Neural cell (in vitro differentiated cells): ENCODE results near the gene IGF2BP3. TPM values are rescaled to one million over a fixed set of nuclear protein-coding genes. Genes with fewer than 3 reads are reported as not detected.

ENCODE experiments used
- H2AFZ ChIP-seq: fragments of 200-600, 300-800 bp; sonication (generic), shearing (Covaris generic); 2 replicates; pipeline ENCODE4 v1.6.0; 2014; ENCODE audit warnings: low read depth, mild to moderate bottlenecking, antibody characterized with exemption, low read length, moderate library complexity
- H3F3A ChIP-seq: fragments of 200-600 bp; shearing (Covaris generic); 2 replicates; pipeline ENCODE4 v1.6.1; 2016; ENCODE audit warnings: mild to moderate bottlenecking, moderate library complexity, mixed read lengths, antibody characterized with exemption, low read length; ENCODE audit not compliant: insufficient read depth, poor library complexity, severe bottlenecking
- H3K27ac ChIP-seq: fragments of 200-600, 300-800 bp; sonication (generic), shearing (Covaris generic); 2 replicates; pipeline ENCODE4 v1.5.1; 2014; ENCODE audit warnings: mild to moderate bottlenecking, low read length, moderate library complexity
- H3K27me3 ChIP-seq: fragments of 300-800, 200-600 bp; sonication (generic), shearing (Covaris generic); 2 replicates; pipeline ENCODE4 v1.6.0; 2014; ENCODE audit warnings: mild to moderate bottlenecking, low read depth, low read length, moderate library complexity; ENCODE audit not compliant: insufficient read depth
- H3K36me3 ChIP-seq: fragments of 300-800, 200-600 bp; sonication (generic), shearing (Covaris generic); 2 replicates; pipeline ENCODE4 v1.5.1; 2014; ENCODE audit warnings: mild to moderate bottlenecking, antibody characterized with exemption, low read length, moderate library complexity; ENCODE audit not compliant: insufficient read depth
- H3K4me2 ChIP-seq: fragments of 300-800, 200-600 bp; sonication (generic), shearing (Covaris generic); 2 replicates; pipeline ENCODE4 v1.6.0; 2014; ENCODE audit warnings: mild to moderate bottlenecking, low read length
- H3K4me3 ChIP-seq: fragments of 300-800, 200-600 bp; sonication (generic), shearing (Covaris generic); 2 replicates; pipeline ENCODE4 v1.5.1; 2014; ENCODE audit warnings: mild to moderate bottlenecking, low read length, moderate library complexity
- H3K79me2 ChIP-seq: fragments of 200-600 bp; shearing (Covaris generic); replicated peaks from 2 replicates; pipeline ENCODE4 v1.6.0; 2014; ENCODE audit warnings: mild to moderate bottlenecking, low read length, moderate library complexity; ENCODE audit not compliant: insufficient read depth
- H3K9ac ChIP-seq: fragments of 300-800, 200-600 bp; sonication (generic), shearing (Covaris generic); 2 replicates; pipeline ENCODE4 v1.6.1; 2016; ENCODE audit warnings: mild to moderate bottlenecking, low read length, mixed read lengths
- H3K9me2 ChIP-seq: fragments of 200-600 bp; shearing (Covaris generic); 2 replicates; pipeline ENCODE4 v1.6.1; 2016; ENCODE audit warnings: mild to moderate bottlenecking, low read length, mixed read lengths; ENCODE audit not compliant: insufficient read depth
- H3K9me3 ChIP-seq: fragments of 200-600, 300-800 bp; sonication (generic), shearing (Covaris generic); 2 replicates; pipeline ENCODE4 v1.6.1; 2016; ENCODE audit warnings: mild to moderate bottlenecking, mixed run types, low read length, moderate library complexity, mixed read lengths
- H4K20me1 ChIP-seq: fragments of 200-600 bp; shearing (Covaris generic); 2 replicates; pipeline ENCODE4 v1.6.1; 2016; ENCODE audit warnings: mild to moderate bottlenecking, mixed run types; ENCODE audit not compliant: insufficient read depth
- EP300 ChIP-seq: fragments of 450-650 bp; conservative IDR thresholded peaks from 2 replicates; pipeline ENCODE4 v1.6.1; 2014; ENCODE audit warnings: antibody characterized with exemption, mild to moderate bottlenecking, moderate library complexity; ENCODE audit not compliant: poor library complexity, severe bottlenecking
- EZH2 ChIP-seq: fragments of 200-600, 300-800 bp; shearing (Covaris generic), sonication (generic); IDR thresholded peaks from 2 replicates; pipeline ENCODE4 v1.6.1; 2014; ENCODE audit warnings: antibody characterized with exemption, low read length, borderline replicate concordance, mild to moderate bottlenecking; ENCODE audit not compliant: insufficient read depth, poor library complexity, severe bottlenecking
- MXI1 ChIP-seq: fragments of 450-650 bp; conservative IDR thresholded peaks from 2 replicates; pipeline ENCODE4 v1.6.1; 2014; ENCODE audit warnings: antibody characterized with exemption, mild to moderate bottlenecking; ENCODE audit not compliant: poor library complexity, severe bottlenecking
- POLR2AphosphoS5 ChIP-seq: IDR thresholded peaks from 2 replicates; pipeline ENCODE4 v1.6.1; 2012
- RAD21 ChIP-seq: fragments of 450-650 bp; conservative IDR thresholded peaks from 2 replicates; pipeline ENCODE4 v1.6.1; 2014; ENCODE audit warnings: antibody characterized with exemption, mild to moderate bottlenecking, moderate library complexity
- SMC3 ChIP-seq: fragments of 450-650 bp; conservative IDR thresholded peaks from 2 replicates; pipeline ENCODE4 v1.6.1; 2014; ENCODE audit warnings: antibody characterized with exemption, mild to moderate bottlenecking, moderate library complexity; ENCODE audit not compliant: poor library complexity
- TAF1 ChIP-seq: IDR thresholded peaks from 2 replicates; pipeline ENCODE4 v1.6.1; 2012; ENCODE audit warnings: low read depth
- polyA plus RNA-seq: library from polyadenylated mRNA; depleted of rRNA; stranded (reverse); fragments of >200 nt; gene quantifications from 2 replicates; pipeline ENCODE4 v1.2.3, GENCODE V29; 2014
- TF ChIP-seq, protein P1 (sequence below): fragments of 450-650 bp; IDR thresholded peaks from 2 replicates; pipeline ENCODE4 v1.5.1; 2014; ENCODE audit warnings: antibody characterized with exemption, mild to moderate bottlenecking, moderate library complexity; ENCODE audit not compliant: poor library complexity, severe bottlenecking
- TF ChIP-seq, protein P2 (sequence below): IDR thresholded peaks from 2 replicates; pipeline ENCODE4 v1.6.1; 2012; ENCODE audit warnings: borderline replicate concordance

IGF2BP3 gene
- polyA plus RNA-seq, 1 donor from 2014 or later, result 29.6 TPM

DNA sequence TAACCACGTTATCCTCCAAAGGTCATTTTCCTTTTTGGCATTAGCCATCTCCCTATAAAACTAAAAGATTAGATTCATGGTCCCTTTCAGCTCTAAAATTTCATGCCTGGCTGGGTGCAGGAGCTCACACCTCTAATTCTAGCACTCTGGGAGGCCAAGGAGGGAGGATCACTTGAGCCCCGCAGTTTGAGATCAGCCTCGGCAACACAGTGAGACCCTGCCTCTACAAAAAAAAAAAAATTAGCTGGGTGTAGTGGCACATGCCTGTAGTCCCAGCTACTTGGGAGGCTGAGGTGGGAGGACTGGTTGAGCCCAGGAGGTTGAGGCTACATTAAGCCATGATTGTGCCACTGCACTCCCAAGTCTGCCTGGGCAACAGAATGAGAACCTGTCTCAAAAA, 114.1 kb downstream of the IGF2BP3 start:
- H4K20me1 ChIP-seq, result no peaks in the 10 kb centered on the region
- no peak overlapping the region for H3K9ac ChIP-seq
- H3K27me3 ChIP-seq, result no peaks in the 10 kb centered on the region
- H3K79me2 ChIP-seq, result peaks cover 8% of the 10 kb centered on the region
- no peaks in the 10 kb centered on the region for H3K9me2 ChIP-seq
- no peaks in the 10 kb centered on the region for H3K36me3 ChIP-seq
- H3K4me2 ChIP-seq, result no peak overlapping the region
- no peaks in the 10 kb centered on the region for H3F3A ChIP-seq
- no peak overlapping the region for H3K27ac ChIP-seq
- H2AFZ ChIP-seq, result no peak overlapping the region
- no peaks in the 10 kb centered on the region for H3K9me3 ChIP-seq
- no peak overlapping the region for H3K4me3 ChIP-seq
- TF ChIP-seq, protein P1, sequence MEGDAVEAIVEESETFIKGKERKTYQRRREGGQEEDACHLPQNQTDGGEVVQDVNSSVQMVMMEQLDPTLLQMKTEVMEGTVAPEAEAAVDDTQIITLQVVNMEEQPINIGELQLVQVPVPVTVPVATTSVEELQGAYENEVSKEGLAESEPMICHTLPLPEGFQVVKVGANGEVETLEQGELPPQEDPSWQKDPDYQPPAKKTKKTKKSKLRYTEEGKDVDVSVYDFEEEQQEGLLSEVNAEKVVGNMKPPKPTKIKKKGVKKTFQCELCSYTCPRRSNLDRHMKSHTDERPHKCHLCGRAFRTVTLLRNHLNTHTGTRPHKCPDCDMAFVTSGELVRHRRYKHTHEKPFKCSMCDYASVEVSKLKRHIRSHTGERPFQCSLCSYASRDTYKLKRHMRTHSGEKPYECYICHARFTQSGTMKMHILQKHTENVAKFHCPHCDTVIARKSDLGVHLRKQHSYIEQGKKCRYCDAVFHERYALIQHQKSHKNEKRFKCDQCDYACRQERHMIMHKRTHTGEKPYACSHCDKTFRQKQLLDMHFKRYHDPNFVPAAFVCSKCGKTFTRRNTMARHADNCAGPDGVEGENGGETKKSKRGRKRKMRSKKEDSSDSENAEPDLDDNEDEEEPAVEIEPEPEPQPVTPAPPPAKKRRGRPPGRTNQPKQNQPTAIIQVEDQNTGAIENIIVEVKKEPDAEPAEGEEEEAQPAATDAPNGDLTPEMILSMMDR, result no peak
- TF ChIP-seq SMC3 (no peak), EZH2 (no peak), TAF1 (no peak), POLR2AphosphoS5 (no peak), EP300 (no peak)
- TF ChIP-seq, protein P2, sequence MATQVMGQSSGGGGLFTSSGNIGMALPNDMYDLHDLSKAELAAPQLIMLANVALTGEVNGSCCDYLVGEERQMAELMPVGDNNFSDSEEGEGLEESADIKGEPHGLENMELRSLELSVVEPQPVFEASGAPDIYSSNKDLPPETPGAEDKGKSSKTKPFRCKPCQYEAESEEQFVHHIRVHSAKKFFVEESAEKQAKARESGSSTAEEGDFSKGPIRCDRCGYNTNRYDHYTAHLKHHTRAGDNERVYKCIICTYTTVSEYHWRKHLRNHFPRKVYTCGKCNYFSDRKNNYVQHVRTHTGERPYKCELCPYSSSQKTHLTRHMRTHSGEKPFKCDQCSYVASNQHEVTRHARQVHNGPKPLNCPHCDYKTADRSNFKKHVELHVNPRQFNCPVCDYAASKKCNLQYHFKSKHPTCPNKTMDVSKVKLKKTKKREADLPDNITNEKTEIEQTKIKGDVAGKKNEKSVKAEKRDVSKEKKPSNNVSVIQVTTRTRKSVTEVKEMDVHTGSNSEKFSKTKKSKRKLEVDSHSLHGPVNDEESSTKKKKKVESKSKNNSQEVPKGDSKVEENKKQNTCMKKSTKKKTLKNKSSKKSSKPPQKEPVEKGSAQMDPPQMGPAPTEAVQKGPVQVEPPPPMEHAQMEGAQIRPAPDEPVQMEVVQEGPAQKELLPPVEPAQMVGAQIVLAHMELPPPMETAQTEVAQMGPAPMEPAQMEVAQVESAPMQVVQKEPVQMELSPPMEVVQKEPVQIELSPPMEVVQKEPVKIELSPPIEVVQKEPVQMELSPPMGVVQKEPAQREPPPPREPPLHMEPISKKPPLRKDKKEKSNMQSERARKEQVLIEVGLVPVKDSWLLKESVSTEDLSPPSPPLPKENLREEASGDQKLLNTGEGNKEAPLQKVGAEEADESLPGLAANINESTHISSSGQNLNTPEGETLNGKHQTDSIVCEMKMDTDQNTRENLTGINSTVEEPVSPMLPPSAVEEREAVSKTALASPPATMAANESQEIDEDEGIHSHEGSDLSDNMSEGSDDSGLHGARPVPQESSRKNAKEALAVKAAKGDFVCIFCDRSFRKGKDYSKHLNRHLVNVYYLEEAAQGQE, result no peak

DNA sequence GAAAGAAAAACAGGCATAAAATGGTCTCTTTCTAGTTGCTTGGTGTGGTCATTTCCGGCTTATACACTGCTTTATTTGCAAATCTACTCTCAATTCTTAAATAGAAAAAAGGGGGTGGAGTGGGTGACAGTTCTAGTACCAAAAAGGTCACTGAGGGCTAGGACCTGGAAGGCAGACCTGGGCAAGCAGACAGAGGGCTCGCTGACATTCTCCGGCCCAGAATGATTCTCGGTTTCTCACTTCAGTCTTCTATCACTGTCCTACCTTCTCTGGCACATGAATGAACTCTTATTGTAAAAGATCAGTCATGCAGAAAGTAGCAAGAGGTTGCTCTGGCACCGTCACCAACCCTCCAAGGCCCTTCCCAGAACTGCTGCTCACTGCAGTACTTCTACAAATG, 117.1 kb downstream of the IGF2BP3 start:
- Histone ChIP-seq H3F3A (peaks cover 3% of the 10 kb centered on the region), H3K9me2 (no peaks in the 10 kb centered on the region), H3K9me3 (no peaks in the 10 kb centered on the region), H3K27ac (no peak overlapping the region), H3K4me3 (no peak overlapping the region), H3K4me2 (no peak overlapping the region), H4K20me1 (no peaks in the 10 kb centered on the region), H3K36me3 (no peaks in the 10 kb centered on the region), H3K79me2 (no peaks in the 10 kb centered on the region), H3K9ac (no peak overlapping the region), H2AFZ (no peak overlapping the region), H3K27me3 (no peaks in the 10 kb centered on the region)
- TF ChIP-seq TAF1, result no peak
- TF ChIP-seq, protein P2, result no peak
- TF ChIP-seq MXI1, result no peak
- no peak for TF ChIP-seq SMC3
- TF ChIP-seq EP300, result no peak
- no peak for TF ChIP-seq EZH2
- no peak for TF ChIP-seq POLR2AphosphoS5
- TF ChIP-seq, protein P1, result no peak
- no peak for TF ChIP-seq RAD21
